A549 (cell line): Measurements from ENCODE around the gene SEMA3E. TPM values are rescaled to one million over a fixed set of nuclear protein-coding genes. Genes with fewer than 3 reads are reported as not detected.

Experiments
- ATAC-seq, 2 experiments: fragments of 200-7000 bp in 1 of 2; fragments of >200 bp in 1 of 2; cut with Nextera tagmentation in 1 of 2; cut with Tn5 transposase in 1 of 2; 3 replicates each; pipeline versions ENCODE4 v1.8.0 to v1.9.1; 2018 to 2020; ENCODE audit warnings: mild to moderate bottlenecking in 1 of 2, moderate library complexity in 1 of 2
- CTCF ChIA-PET: fragments of 300-600 bp; sonication (Branson Sonifier 250); formaldehyde crosslinking; extraction: SDS; loops from one replicate; lab custom pipeline; 2021; ENCODE audit warnings: antibody characterized with exemption, inconsistent platforms; lab: Yijun Ruan, JAX
- POLR2A ChIA-PET: fragments of 350-600 bp; formaldehyde crosslinking; extraction: SDS; loops from one replicate; lab custom pipeline; 2021; ENCODE audit warnings: antibody characterized with exemption, inconsistent platforms; lab: Yijun Ruan, JAX
- DNase-seq, 2 experiments: peaks; one replicate each; pipeline versions ENCODE4 v3.0.0 to v3.0.0-alpha.2; 2011 to 2016; ENCODE audit warnings: low read depth in 1 of 2, low spot score in 1 of 2
- FAIRE-seq: peaks from 2 replicates; lab custom pipeline; 2011; peaks lifted over from hg19 to GRCh38; lab: Jason Lieb, UNC
- H3K27ac ChIP-seq, 2 experiments: fragments of >200 bp; sonication (Bioruptor Twin); formaldehyde crosslinking; 3 replicates each; pipeline ENCODE4 v1.5.1; 2016 to 2017
- H3K4me1 ChIP-seq: fragments of >200 bp; sonication (Bioruptor Twin); formaldehyde crosslinking; 3 replicates; pipeline ENCODE4 v1.6.1; 2016
- H3K4me2 ChIP-seq: fragments of >200 bp; sonication (Bioruptor Twin); formaldehyde crosslinking; 3 replicates; pipeline ENCODE4 v1.6.1; 2016
- H3K4me3 ChIP-seq: fragments of >200 bp; sonication (Bioruptor Twin); formaldehyde crosslinking; 3 replicates; pipeline ENCODE4 v1.5.1; 2016
- H3K9me3 ChIP-seq: fragments of >200 bp; sonication (Bioruptor Twin); formaldehyde crosslinking; 3 replicates; pipeline ENCODE4 v1.6.1; 2016
- CBX2 ChIP-seq: fragments of 200-600 bp; sonication (generic); IDR thresholded peaks from 2 replicates; pipeline ENCODE4 v1.6.1; 2016; ENCODE audit warnings: low read depth, mild to moderate bottlenecking, borderline replicate concordance
- CHD2 ChIP-seq: fragments of 150-350 bp; IDR thresholded peaks from 2 replicates; pipeline ENCODE4 v1.6.1; 2014; ENCODE audit warnings: low read length; ENCODE audit not compliant: partially characterized antibody
- EHF ChIP-seq: fragments of 250-450 bp; sonication (Bioruptor Pico); IDR thresholded peaks from 2 replicates; pipeline ENCODE4 v1.5.0; 2020; ENCODE audit warnings: mild to moderate bottlenecking
- EP300 ChIP-seq, 2 experiments: fragments of >200 bp; sonication (Bioruptor Twin); formaldehyde crosslinking; IDR thresholded peaks; 2 replicates in 1 of 2; 3 replicates in 1 of 2; pipeline ENCODE4 v1.6.1; 2016 to 2017
- ESRRA ChIP-seq: fragments of 150-350 bp; IDR thresholded peaks from 2 replicates; pipeline ENCODE4 v1.6.1; 2014; ENCODE audit warnings: mild to moderate bottlenecking, low read length, borderline replicate concordance
- FOSL2 ChIP-seq, 2 experiments: fragments of 450-650 bp in 1 of 2; fragments of >200 bp in 1 of 2; sonication (Bioruptor Twin) in 1 of 2; formaldehyde crosslinking; IDR thresholded peaks; 2 replicates each; pipeline versions ENCODE4 v1.5.0 to v1.6.1; 2016 to 2020; ENCODE audit warnings: mild to moderate bottlenecking in 1 of 2, moderate library complexity in 1 of 2
- FOXS1 ChIP-seq: fragments of 250-450 bp; sonication (Bioruptor Pico); IDR thresholded peaks from 2 replicates; pipeline ENCODE4 v1.5.0; 2020; ENCODE audit warnings: mild to moderate bottlenecking, moderate library complexity
- HOXB5 ChIP-seq: fragments of 250-450 bp; sonication (Bioruptor Pico); IDR thresholded peaks from 2 replicates; pipeline ENCODE4 v1.5.0; 2020; ENCODE audit warnings: mild to moderate bottlenecking, moderate library complexity
- JUN ChIP-seq, 2 experiments: fragments of >200 bp; sonication (Bioruptor Twin); formaldehyde crosslinking; IDR thresholded peaks; 2 replicates in 1 of 2; 3 replicates in 1 of 2; pipeline ENCODE4 v1.6.1; 2016 to 2017
- KDM1A ChIP-seq: fragments of 200-600 bp; sonication (generic); IDR thresholded peaks from 2 replicates; pipeline ENCODE4 v1.6.1; 2016; ENCODE audit warnings: low read depth, mild to moderate bottlenecking
- MAFK ChIP-seq: fragments of 450-650 bp; IDR thresholded peaks from 2 replicates; pipeline ENCODE4 v1.6.1; 2014; ENCODE audit not compliant: partially characterized antibody
- PHF8 ChIP-seq: fragments of 200-600 bp; sonication (generic); IDR thresholded peaks from 2 replicates; pipeline ENCODE4 v1.6.1; 2016; ENCODE audit warnings: low read depth, mild to moderate bottlenecking, antibody characterized with exemption, moderate library complexity, borderline replicate concordance
- POLR2A ChIP-seq: IDR thresholded peaks from 2 replicates; pipeline ENCODE4 v1.6.1; 2012; ENCODE audit warnings: mild to moderate bottlenecking, low read length
- RAD21 ChIP-seq, 2 experiments: fragments of >200 bp in 1 of 2; sonication (Bioruptor Twin) in 1 of 2; formaldehyde crosslinking in 1 of 2; IDR thresholded peaks in 1 of 2; conservative IDR thresholded peaks in 1 of 2; 2 replicates in 1 of 2; 3 replicates in 1 of 2; pipeline ENCODE4 v1.6.1; 2012 to 2018; ENCODE audit warnings: inconsistent platforms in 1 of 2
- RARB ChIP-seq: fragments of 250-450 bp; sonication (Bioruptor Pico); IDR thresholded peaks from 2 replicates; pipeline ENCODE4 v1.8.0; 2021; ENCODE audit warnings: mild to moderate bottlenecking, moderate library complexity
- RNF2 ChIP-seq: fragments of 200-600 bp; sonication (generic); IDR thresholded peaks from 2 replicates; pipeline ENCODE4 v1.6.1; 2016; ENCODE audit warnings: low read depth, mild to moderate bottlenecking, antibody characterized with exemption, moderate library complexity, borderline replicate concordance
- SMC3 ChIP-seq: fragments of >200 bp; sonication (Bioruptor Twin); formaldehyde crosslinking; IDR thresholded peaks from 3 replicates; pipeline ENCODE4 v1.6.1; 2018; ENCODE audit warnings: inconsistent platforms
- SREBF2 ChIP-seq: fragments of 450-650 bp; IDR thresholded peaks from 2 replicates; pipeline ENCODE4 v1.6.1; 2014; ENCODE audit warnings: mild to moderate bottlenecking, moderate library complexity
- TFCP2L1 ChIP-seq: fragments of 250-450 bp; sonication (Bioruptor Pico); IDR thresholded peaks from 2 replicates; pipeline ENCODE4 v1.5.0; 2021; ENCODE audit warnings: mild to moderate bottlenecking
- TP53 ChIP-seq: fragments of 250-450 bp; sonication (Bioruptor Pico); IDR thresholded peaks from 2 replicates; pipeline ENCODE4 v1.5.0; 2021; ENCODE audit warnings: mild to moderate bottlenecking, moderate library complexity
- ZC3H11A ChIP-seq: fragments of 450-650 bp; IDR thresholded peaks from 2 replicates; pipeline ENCODE4 v1.6.1; 2014; ENCODE audit warnings: antibody characterized with exemption, mild to moderate bottlenecking
- ZSCAN20 ChIP-seq: fragments of 250-450 bp; sonication (Bioruptor Pico); IDR thresholded peaks from 2 replicates; pipeline ENCODE4 v1.8.0; 2022; ENCODE audit warnings: mild to moderate bottlenecking, moderate library complexity
- WGBS: methylation state at CpG from one replicate; pipeline ENCODE4 v1.1.6; 2017; ENCODE audit errors: missing lambda C conversion rate; 5-methylcytosine and 5-hydroxymethylcytosine counted together
- polyA plus RNA-seq, 4 experiments: library from polyadenylated mRNA; depleted of rRNA in 3 of 4; stranded (reverse); fragments of >200 nt; fragmentation: RNase III in 1 of 4; extraction: RNeasy Plus Mini Kit Qiagen cat#74134 plus additional on column Dnase treatment in 1 of 4; gene quantifications; 2 replicates in 3 of 4; 3 replicates in 1 of 4; pipeline ENCODE4 v1.2.3, GENCODE V29; 2011 to 2017
- TF ChIP-seq, protein P1 (sequence below): fragments of >200 bp; sonication (Bioruptor Twin); formaldehyde crosslinking; IDR thresholded peaks from 2 replicates; pipeline ENCODE4 v1.6.1; 2016
- TF ChIP-seq, protein P2 (sequence below): fragments of 450-650 bp; IDR thresholded peaks from 2 replicates; pipeline ENCODE4 v1.6.1; 2014; ENCODE audit warnings: antibody characterized with exemption

SEMA3E gene
- polyA plus RNA-seq, 2 of the 4 experiments (the other 2 are of a cell fraction) = 1.4 to 2.3 TPM

DNA sequence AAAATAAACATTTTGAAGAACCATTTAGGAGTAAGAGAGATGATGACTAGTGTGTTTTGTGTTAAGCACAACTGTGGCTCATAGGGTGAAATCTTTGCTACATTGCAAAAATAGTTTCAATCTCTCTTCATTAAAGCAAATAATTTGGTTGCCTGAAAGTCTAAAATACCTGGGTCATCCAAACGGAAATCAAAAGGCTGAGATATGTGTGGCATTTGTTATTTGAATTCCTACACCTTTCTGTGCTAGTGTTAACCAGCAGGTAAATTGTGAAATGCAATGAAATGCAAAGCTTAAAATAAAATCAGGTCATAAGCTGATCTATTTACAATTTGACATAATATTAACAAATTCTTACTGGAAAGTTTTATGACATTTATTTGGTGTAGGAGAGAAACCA lies 40.9 kb upstream of the SEMA3E start:
- ATAC-seq (no peak), DNase-seq (no peak), FAIRE-seq (no peak)
- H3K27ac ChIP-seq = no peak overlapping the region
- H3K4me2 ChIP-seq = no peak overlapping the region
- ChIA-PET CTCF (interaction anchor here (1.1 kb wide), 1 partner anchor 31 kb away, joined by 3 read pairs; no protein-coding TSS in a partner anchor), POLR2A (no interaction called here)
- H3K9me3 ChIP-seq = no peaks in the 10 kb centered on the region
- no peak overlapping the region for H3K4me3 ChIP-seq
- WGBS = 16% methylated on average over 1 of the region's 1 CpG
- no peaks in the 10 kb centered on the region for H3K4me1 ChIP-seq
- TF ChIP-seq SREBF2 = no peak
- TF ChIP-seq TFCP2L1 = no peak
- no peak for TF ChIP-seq CHD2
- no peak for TF ChIP-seq RNF2
- TF ChIP-seq MAFK = no peak
- TF ChIP-seq JUN (IDR thresholded peaks at IDR 0.05) = no peak

DNA sequence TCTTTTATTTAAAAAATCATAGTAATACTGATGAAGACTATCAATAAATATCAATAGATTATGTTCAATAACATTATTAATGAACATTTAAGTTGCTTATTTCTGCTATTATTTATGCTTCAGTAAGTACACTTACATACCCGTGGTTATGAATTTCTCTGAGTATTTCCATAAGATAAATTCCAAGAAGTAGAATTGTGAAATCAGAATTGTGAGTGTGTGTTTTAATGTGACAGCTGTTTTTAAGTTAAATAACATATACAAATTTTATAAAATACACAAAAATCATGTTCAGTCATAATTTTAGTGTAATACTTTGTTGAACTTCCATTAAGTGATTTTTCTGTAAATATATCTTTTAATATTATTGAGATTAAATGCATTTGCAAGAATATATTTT lies 37.5 kb upstream of the SEMA3E start:
- Histone ChIP-seq H3K4me1 (no peaks in the 10 kb centered on the region), H3K4me2 (no peak overlapping the region), H3K27ac (no peak overlapping the region), H3K9me3 (no peaks in the 10 kb centered on the region), H3K4me3 (no peak overlapping the region)
- ATAC-seq (no peak), DNase-seq (no peak), FAIRE-seq (no peak)
- WGBS = 43% methylated on average over 1 of the region's 1 CpG
- CTCF ChIA-PET = no interaction called here
- TF ChIP-seq KDM1A (no peak), RAD21 (conservative IDR thresholded peaks at IDR 0.05 in 1 of 2, IDR thresholded peaks at IDR 0.05 in 1 of 2) (no peak)
- POLR2A ChIA-PET = no interaction called here

DNA sequence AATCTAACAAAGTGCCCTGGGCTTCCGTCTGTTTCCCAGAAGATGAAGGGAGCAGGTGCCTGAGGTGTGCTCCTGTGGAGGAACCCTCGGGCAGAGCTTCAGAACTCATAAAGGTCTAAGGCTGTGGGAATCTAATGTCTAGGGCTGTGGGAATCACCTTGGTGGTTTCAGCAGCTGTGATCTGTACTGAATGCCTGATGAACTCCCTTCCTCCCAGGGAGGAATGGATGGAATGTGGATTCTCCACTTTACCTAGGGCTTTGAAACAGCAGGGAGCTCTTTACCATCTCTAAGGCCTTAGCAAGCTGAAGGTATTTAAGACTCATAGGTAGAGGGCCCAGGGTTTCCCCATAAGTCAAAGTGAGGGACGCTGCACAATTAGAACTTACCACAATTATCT lies 36.0 kb upstream of the SEMA3E start:
- Histone ChIP-seq H3K4me1 (no peaks in the 10 kb centered on the region), H3K4me3 (no peak overlapping the region), H3K9me3 (no peaks in the 10 kb centered on the region), H3K27ac (no peak overlapping the region), H3K4me2 (no peak overlapping the region)
- DNase-seq (no peak), FAIRE-seq (no peak), ATAC-seq (no peak)
- ChIA-PET CTCF (no interaction called here), POLR2A (no interaction called here)
- no peak for TF ChIP-seq POLR2A
- no peak for TF ChIP-seq CBX2
- TF ChIP-seq PHF8 = no peak
- no peak for TF ChIP-seq CHD2
- TF ChIP-seq, protein P1, sequence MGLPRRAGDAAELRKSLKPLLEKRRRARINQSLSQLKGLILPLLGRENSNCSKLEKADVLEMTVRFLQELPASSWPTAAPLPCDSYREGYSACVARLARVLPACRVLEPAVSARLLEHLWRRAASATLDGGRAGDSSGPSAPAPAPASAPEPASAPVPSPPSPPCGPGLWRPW = no peak
- TF ChIP-seq TP53 (CRISPR knock-in tag) = no peak
- TF ChIP-seq ESRRA = no peak
- no peak for TF ChIP-seq ZC3H11A
- TF ChIP-seq, protein P2, sequence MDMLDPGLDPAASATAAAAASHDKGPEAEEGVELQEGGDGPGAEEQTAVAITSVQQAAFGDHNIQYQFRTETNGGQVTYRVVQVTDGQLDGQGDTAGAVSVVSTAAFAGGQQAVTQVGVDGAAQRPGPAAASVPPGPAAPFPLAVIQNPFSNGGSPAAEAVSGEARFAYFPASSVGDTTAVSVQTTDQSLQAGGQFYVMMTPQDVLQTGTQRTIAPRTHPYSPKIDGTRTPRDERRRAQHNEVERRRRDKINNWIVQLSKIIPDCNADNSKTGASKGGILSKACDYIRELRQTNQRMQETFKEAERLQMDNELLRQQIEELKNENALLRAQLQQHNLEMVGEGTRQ = no peak
- no peak for TF ChIP-seq SMC3
- TF ChIP-seq RARB (CRISPR knock-in tag) = no peak
- 71% methylated on average over 3 of the region's 3 CpGs for WGBS

DNA sequence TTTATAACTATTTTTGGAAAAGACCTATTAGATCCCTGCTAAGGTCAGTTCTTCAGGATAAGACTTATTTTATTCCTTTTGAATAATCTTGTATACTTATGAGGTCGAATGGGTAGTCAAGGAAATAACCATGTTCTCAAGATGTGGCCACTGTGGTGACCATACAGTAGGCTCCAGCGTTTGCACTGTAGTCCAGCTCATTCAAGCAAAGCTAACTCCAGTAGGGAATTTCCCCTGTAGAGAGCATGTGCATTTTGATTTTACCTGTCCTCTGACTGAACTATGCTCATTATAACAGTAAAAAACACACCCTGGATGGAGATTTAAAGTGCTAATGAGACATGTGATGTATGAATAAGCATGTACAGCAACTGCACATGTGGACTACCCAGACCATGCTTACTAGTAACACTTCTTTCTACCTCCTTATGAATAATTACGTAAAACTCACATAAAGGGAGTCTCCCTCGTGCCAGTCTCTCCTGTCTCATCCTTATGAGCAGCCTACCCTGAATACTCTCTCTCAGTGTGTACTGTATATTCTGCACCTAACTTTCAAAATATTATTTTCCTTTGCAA lies 32.4 kb upstream of the SEMA3E start:
- CTCF ChIA-PET = interaction anchor here (1.7 kb wide), 1 partner anchor 10 kb away, joined by 3 read pairs; no protein-coding TSS in a partner anchor
- POLR2A ChIA-PET = no interaction called here
- ATAC-seq (no peak), FAIRE-seq (no peak), DNase-seq (no peak)
- Histone ChIP-seq H3K27ac (no peak overlapping the region), H3K4me3 (no peak overlapping the region), H3K9me3 (no peaks in the 10 kb centered on the region), H3K4me2 (no peak overlapping the region), H3K4me1 (peaks cover 14% of the 10 kb centered on the region)
- TF ChIP-seq ZSCAN20 (CRISPR knock-in tag) (no peak), CHD2 (no peak), RNF2 (no peak), EP300 (IDR thresholded peaks at IDR 0.05) (no peak), FOXS1 (CRISPR knock-in tag) (no peak), EHF (no peak), FOSL2 (IDR thresholded peaks at IDR 0.05) (no peak), FOSL2 (CRISPR knock-in tag; IDR thresholded peaks at IDR 0.05) (no peak), ESRRA (no peak), HOXB5 (CRISPR knock-in tag) (no peak)
- WGBS = 41% methylated on average over 4 of the region's 4 CpGs
